Vagina (tissue), 2 donors: ENCODE data around the gene MT1E.

ENCODE experiments used
- POLR2AphosphoS5 ChIP-seq, 2 donors: sonication (generic); formaldehyde crosslinking; IDR thresholded peaks; one replicate each; pipeline ENCODE4 v1.9.0; 2017; ENCODE audit warnings: antibody characterized with exemption in 2 of 2, mild to moderate bottlenecking in 2 of 2, low read depth in 1 of 2; ENCODE audit not compliant: insufficient read depth in 1 of 2
- TF ChIP-seq, protein P1 (sequence below), 3 experiments: fragments of 450-650 bp in 2 of 3; fragments of 200-600 bp in 1 of 3; sonication (generic) in 1 of 3; IDR thresholded peaks; one replicate each; pipeline ENCODE4 v1.5.1; 2017 to 2019; ENCODE audit warnings: antibody characterized with exemption in 3 of 3, mild to moderate bottlenecking in 2 of 3, moderate library complexity in 2 of 3

GRCh38 chr16:56639045-56639444 lies 13.5 kb downstream of the MT1E start:
- TF ChIP-seq, protein P1, sequence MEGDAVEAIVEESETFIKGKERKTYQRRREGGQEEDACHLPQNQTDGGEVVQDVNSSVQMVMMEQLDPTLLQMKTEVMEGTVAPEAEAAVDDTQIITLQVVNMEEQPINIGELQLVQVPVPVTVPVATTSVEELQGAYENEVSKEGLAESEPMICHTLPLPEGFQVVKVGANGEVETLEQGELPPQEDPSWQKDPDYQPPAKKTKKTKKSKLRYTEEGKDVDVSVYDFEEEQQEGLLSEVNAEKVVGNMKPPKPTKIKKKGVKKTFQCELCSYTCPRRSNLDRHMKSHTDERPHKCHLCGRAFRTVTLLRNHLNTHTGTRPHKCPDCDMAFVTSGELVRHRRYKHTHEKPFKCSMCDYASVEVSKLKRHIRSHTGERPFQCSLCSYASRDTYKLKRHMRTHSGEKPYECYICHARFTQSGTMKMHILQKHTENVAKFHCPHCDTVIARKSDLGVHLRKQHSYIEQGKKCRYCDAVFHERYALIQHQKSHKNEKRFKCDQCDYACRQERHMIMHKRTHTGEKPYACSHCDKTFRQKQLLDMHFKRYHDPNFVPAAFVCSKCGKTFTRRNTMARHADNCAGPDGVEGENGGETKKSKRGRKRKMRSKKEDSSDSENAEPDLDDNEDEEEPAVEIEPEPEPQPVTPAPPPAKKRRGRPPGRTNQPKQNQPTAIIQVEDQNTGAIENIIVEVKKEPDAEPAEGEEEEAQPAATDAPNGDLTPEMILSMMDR (IDR thresholded peaks at IDR 0.05): no peak
- no peak for TF ChIP-seq POLR2AphosphoS5 (IDR thresholded peaks at IDR 0.05; ENCODE audit: insufficient read depth in 1 of 2, low read depth in 1 of 2)
